H1 (cell line): Measurements from ENCODE around the gene COL8A2.

Experiments
- ATF3 ChIP-seq: IDR thresholded peaks from 2 replicates; pipeline ENCODE4 v1.6.1; 2011; ENCODE audit warnings: low read depth, mild to moderate bottlenecking, low read length; ENCODE audit not compliant: insufficient read depth
- BRCA1 ChIP-seq: IDR thresholded peaks from 2 replicates; pipeline ENCODE4 v1.6.1; 2012; ENCODE audit warnings: low read depth, low read length, improper control_type of control experiment
- CREB1 ChIP-seq: IDR thresholded peaks from 2 replicates; pipeline ENCODE4 v1.6.1; 2012; ENCODE audit warnings: inconsistent platforms
- CTCF ChIP-seq, 3 experiments: IDR thresholded peaks; 1 replicate in 2 of 3; 2 replicates in 1 of 3; pipeline versions ENCODE4 v1.5.1 to v1.6.1; 2011; ENCODE audit warnings: low read length in 3 of 3, mild to moderate bottlenecking in 3 of 3, inconsistent platforms in 2 of 3, low read depth in 1 of 3, moderate library complexity in 1 of 3; ENCODE audit not compliant: insufficient read depth in 1 of 3; ENCODE audit errors: control extremely low read depth in 1 of 3
- EP300 ChIP-seq, 2 experiments: IDR thresholded peaks; 1 replicate in 1 of 2; 2 replicates in 1 of 2; pipeline ENCODE4 v1.6.1; 2011 to 2012; ENCODE audit warnings: low read depth in 2 of 2, low read length in 2 of 2, mild to moderate bottlenecking in 2 of 2, borderline replicate concordance in 1 of 2, inconsistent platforms in 1 of 2, moderate library complexity in 1 of 2
- EZH2 ChIP-seq: fragments of 200-600 bp; sonication (generic); IDR thresholded peaks from 2 replicates; pipeline ENCODE4 v1.7.1; 2012; ENCODE audit warnings: low read depth, mild to moderate bottlenecking, moderate library complexity, low read length, inconsistent platforms; ENCODE audit not compliant: severe bottlenecking
- POU5F1 ChIP-seq: IDR thresholded peaks from 2 replicates; pipeline ENCODE4 v1.6.1; 2011; ENCODE audit warnings: low read depth, mild to moderate bottlenecking, low read length, moderate library complexity
- SIRT6 ChIP-seq: IDR thresholded peaks from one replicate; pipeline ENCODE4 v1.7.1; 2012; ENCODE audit warnings: low read length, inconsistent platforms
- SP2 ChIP-seq: IDR thresholded peaks from 2 replicates; pipeline ENCODE4 v1.6.1; 2012; ENCODE audit warnings: mild to moderate bottlenecking, low read length, inconsistent platforms

DNA sequence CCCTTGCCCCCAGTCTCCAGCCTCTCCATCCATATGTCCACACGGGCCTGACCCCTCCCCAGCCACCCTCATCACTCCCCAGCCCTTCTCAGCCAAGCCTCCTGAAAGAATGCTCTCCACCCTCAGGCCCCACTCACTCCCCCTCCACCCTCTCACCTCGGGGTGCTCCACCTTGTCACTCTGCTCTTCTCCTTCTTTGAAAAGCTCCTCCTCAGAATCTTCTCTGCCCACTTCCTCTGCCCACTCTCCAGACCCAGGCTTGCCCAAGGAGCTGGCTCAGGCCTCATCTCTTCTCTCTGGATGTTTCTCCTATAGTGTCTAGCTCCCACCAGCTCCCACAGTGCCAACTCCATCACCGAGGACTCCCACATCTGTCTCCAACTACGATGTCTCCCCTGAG is 13.9 kb downstream of the COL8A2 start:
- TF ChIP-seq CTCF (IDR thresholded peaks at IDR 0.05; ENCODE audit: control extremely low read depth in 1 of 3, insufficient read depth in 1 of 3, low read depth in 1 of 3, low read length in 3 of 3) = no peak
- no peak for TF ChIP-seq BRCA1
- TF ChIP-seq SIRT6 = no peak
- no peak for TF ChIP-seq POU5F1
- TF ChIP-seq SP2 = no peak
- no peak for TF ChIP-seq EZH2
- no peak for TF ChIP-seq ATF3
- TF ChIP-seq CREB1 = no peak
- TF ChIP-seq EP300 (IDR thresholded peaks at IDR 0.05; ENCODE audit: borderline replicate concordance in 1 of 2, low read depth in 2 of 2, low read length in 2 of 2) = no peak
